ENCODE results near the gene ACO1.

Gene ACO1

GRCh38 chr9:32382565-32383320 lies 1.7 kb upstream of the ACO1 start:
- DNase-seq (ENCODE audit: low read depth): no peak

- no peak for DNase-seq (ENCODE audit: low read depth)
These were observed 460 bp upstream of the ACO1 start for GRCh38 chr9:32384002-32384363.

GRCh38 chr9:32385152-32385884 lies 875 bp downstream of the ACO1 start:
- DNase-seq (ENCODE audit: low read depth): no peak

GRCh38 chr9:32385885-32386283 lies 1.4 kb downstream of the ACO1 start:
- DNase-seq (ENCODE audit: low read depth): no peak

- DNase-seq (ENCODE audit: low read depth): no peak
These were observed 2.8 kb downstream of the ACO1 start for GRCh38 chr9:32387256-32387655.

- DNase-seq (ENCODE audit: low read depth): no peak
These were observed 4.9 kb downstream of the ACO1 start for GRCh38 chr9:32389365-32389764.

GRCh38 chr9:32393911-32394310 lies 9.5 kb downstream of the ACO1 start:
- DNase-seq (ENCODE audit: low read depth): no peak

GRCh38 chr9:32394381-32395049 lies 10.1 kb downstream of the ACO1 start:
- DNase-seq (ENCODE audit: low read depth): no peak

GRCh38 chr9:32395510-32396216 lies 11.2 kb downstream of the ACO1 start:
- no peak for DNase-seq (ENCODE audit: low read depth)

GRCh38 chr9:32398207-32398606 lies 13.8 kb downstream of the ACO1 start:
- DNase-seq (ENCODE audit: low read depth): no peak

- no peak for DNase-seq (ENCODE audit: low read depth)
These were observed 14.8 kb downstream of the ACO1 start for GRCh38 chr9:32399110-32399815.

- DNase-seq (ENCODE audit: low read depth): no peak
These were observed 17.0 kb downstream of the ACO1 start for GRCh38 chr9:32401488-32401887.

GRCh38 chr9:32403567-32404260 lies 19.3 kb downstream of the ACO1 start:
- DNase-seq (ENCODE audit: low read depth): no peak

GRCh38 chr9:32404402-32404801 lies 20.0 kb downstream of the ACO1 start:
- no peak for DNase-seq (ENCODE audit: low read depth)

GRCh38 chr9:32404856-32405255 lies 20.4 kb downstream of the ACO1 start:
- DNase-seq (ENCODE audit: low read depth): no peak

- DNase-seq (ENCODE audit: low read depth): no peak
These were observed 21.1 kb downstream of the ACO1 start for GRCh38 chr9:32405506-32405905.

- DNase-seq (ENCODE audit: low read depth): no peak
These were observed 21.6 kb downstream of the ACO1 start for GRCh38 chr9:32406046-32406445.

- DNase-seq (ENCODE audit: low read depth): no peak
These were observed 27.3 kb downstream of the ACO1 start for GRCh38 chr9:32411753-32412152.

- no peak for DNase-seq (ENCODE audit: low read depth)
These were observed 28.0 kb downstream of the ACO1 start for GRCh38 chr9:32412440-32412839.

- DNase-seq (ENCODE audit: low read depth): no peak
These were observed 29.0 kb downstream of the ACO1 start for GRCh38 chr9:32413424-32413823.

- DNase-seq (ENCODE audit: low read depth): no peak
These were observed 30.4 kb downstream of the ACO1 start for GRCh38 chr9:32414856-32415255.

All from stimulated activated CD8-positive, alpha-beta memory T cell treated with anti-CD3 and anti-CD28 coated beads, Interleukin-12 subunit alpha, Interleukin-12 subunit beta, amount 100 ng/mL, for 4 hours (primary cell).